GM21717 (cell line): Measurements from ENCODE around the gene PSMG4.
A peak's percentile ranks its signal among the peaks of the same experiment; 100 is the strongest.
"Not testable (repeated sequence)": the region's sequence is repeated elsewhere in the genome, so short reads cannot be mapped to it uniquely, and the experiment has no call there.

Source experiments
- ATAC-seq: cut with Tn5 transposase; IDR thresholded peaks from one replicate; pipeline ENCODE4 v1.9.1; 2021; ENCODE audit warnings: mild to moderate bottlenecking, moderate library complexity; ENCODE audit not compliant: unreplicated experiment

PSMG4 gene

DNA sequence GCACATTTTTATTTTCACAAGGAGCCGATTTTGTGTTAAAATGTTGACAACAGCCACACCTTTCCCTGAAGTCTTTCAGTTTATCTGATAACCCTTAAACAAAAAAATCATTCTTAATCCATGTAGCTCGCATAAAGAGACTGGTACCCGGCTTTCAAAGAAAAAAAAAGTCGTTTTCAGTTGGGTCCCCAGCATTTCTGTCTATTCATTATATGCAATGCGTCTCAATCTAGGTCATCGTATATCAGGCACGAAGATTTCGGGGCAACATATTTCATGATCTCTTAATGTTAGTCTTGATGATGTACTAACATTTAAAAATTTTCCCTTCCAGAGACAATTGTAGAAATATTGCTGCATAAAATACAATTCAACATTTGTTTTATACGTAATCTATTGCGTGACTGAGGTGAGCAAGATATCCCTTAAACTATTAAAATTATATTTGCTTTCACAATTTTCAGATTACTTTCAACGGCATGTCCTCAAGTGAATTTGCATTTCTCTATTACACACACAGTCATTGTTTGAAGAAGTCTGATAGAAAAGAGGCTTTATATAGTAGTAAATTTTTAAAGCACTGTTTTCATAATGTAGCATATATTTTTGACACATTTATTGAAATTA, 28.4 kb upstream of the PSMG4 start:
- ATAC-seq: no peak

DNA sequence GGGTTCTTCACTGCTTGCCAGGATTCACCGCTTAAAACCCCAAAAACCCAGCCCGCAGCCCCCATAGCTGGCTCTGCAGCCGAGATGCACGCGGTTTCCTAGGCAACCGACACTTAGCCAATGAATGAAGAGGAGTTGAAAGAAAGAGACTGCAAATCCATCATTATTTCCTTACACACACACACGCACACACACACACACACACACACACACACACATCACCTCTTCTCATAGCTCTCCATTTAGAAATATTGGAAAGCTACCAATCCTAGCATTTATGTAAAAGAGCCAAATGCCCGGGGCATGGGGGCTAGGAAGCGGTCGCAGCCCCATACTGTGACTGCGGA, 27.9 kb upstream of the PSMG4 start:
- ATAC-seq: no peak

- ATAC-seq: no peak
These were observed 27.3 kb upstream of the PSMG4 start for GRCh38 chr6:3231247-3232016.

- no peak for ATAC-seq
These were observed 26.5 kb upstream of the PSMG4 start for GRCh38 chr6:3232017-3232945.

DNA sequence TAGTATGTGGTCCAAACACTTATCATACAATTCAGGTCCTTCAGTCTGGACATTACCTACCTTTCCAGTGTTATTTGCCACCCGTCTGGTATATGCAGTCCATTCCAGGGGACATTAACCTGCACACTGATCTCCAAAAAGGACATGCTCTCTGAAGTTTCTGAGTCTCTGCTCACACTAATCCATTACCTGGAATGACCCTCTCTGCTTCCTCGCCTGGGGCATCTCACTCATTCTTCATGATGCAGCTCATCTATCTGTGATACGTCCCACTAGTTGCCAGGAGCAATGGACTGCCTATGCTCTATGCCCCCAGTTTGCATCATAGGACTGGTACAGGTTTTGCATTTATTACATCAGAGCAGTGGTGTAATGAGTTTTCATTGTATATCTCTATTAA, 25.4 kb upstream of the PSMG4 start:
- ATAC-seq: no peak

DNA sequence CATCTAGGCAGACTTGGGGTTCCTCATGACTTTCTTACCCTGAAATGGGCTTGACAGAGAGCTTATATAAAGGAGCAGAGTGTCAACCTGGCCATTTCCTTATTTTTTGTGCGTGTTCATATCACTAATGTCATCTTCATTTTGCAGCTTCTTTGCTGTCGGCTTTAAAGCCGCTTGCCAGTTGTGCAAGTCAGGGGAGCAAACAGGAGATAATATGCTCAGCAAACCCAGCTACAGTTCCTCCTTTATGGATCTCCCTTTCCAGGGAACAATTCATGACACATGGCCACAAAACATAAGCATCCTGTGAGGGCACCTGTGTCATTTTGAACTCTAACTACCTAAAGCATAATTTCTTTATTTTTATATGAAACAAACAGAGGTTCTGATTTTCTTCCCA, 24.8 kb upstream of the PSMG4 start:
- no peak for ATAC-seq

GRCh38 chr6:3235486-3235885, 23.3 kb upstream of the PSMG4 start:
- ATAC-seq: peak; percentile 58

- ATAC-seq: peak; percentile 48
These were observed 22.7 kb upstream of the PSMG4 start for GRCh38 chr6:3236005-3236404.

DNA sequence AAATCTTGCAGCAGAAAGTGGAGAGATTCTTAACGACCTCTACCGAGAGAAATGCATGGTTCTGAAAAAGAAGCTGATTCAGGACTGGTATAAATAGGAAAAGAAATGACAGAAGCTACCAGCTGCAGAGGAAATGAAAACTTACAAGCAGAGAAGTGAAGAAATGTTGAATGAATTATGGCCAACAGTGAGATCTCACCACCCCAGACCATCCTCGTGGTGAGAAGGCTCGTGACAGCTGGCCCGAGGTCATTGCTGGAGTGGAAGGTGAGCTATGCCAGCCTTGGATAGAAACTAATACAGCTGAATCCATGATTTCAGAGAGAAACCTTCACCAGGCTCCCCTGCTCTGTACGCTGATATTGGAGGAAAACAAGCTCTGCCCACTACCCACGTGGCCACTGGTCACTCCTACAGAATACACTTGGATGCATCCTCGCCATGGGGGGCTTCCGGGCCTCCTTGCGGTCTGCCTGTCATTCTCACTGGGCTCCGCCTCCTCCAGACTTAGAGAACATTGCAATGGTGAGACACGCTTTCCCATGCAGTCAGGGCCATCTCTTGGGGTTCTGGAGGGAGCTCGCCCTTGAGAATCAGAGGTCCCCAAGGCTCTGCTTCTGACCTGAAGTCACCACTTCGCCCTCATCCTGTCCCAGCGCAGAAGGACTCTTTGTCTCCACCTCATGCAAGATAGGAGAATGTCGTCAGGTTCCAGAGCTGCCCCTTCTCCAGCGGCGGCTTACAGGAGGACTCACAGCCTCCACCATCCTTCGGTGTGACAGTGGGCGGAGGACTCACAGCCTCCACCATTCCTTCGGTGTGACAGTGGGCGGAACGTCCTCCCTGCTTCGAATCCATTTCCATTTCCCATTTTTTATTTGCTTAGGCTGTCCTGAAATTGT, 20.7 kb upstream of the PSMG4 start:
- ATAC-seq: no peak

- no peak for ATAC-seq
These were observed 19.5 kb upstream of the PSMG4 start for GRCh38 chr6:3239110-3239830.

DNA sequence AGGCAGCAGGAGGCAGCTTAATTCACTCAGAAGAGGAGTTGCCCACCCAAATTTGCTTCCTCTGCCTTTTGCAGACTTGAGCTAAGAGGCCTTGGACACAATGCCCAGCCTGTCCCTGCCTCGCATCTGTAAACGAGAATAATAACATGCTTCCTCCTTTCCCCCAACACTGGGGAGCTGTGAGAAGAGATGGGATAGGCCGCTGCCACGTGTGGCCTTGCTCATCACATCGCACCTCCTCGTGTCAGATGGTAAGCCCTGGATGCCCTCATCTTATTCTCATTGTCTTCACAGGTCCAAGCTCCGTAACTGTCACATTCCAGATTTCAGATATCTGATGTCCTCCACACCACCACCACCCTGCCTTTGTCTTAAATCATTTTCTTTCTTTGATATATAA, 18.2 kb upstream of the PSMG4 start:
- ATAC-seq: no peak

- not testable (repeated sequence) for ATAC-seq
These were observed 17.0 kb upstream of the PSMG4 start for GRCh38 chr6:3241745-3242144.

GRCh38 chr6:3242768-3243167, 16.0 kb upstream of the PSMG4 start:
- no peak for ATAC-seq

DNA sequence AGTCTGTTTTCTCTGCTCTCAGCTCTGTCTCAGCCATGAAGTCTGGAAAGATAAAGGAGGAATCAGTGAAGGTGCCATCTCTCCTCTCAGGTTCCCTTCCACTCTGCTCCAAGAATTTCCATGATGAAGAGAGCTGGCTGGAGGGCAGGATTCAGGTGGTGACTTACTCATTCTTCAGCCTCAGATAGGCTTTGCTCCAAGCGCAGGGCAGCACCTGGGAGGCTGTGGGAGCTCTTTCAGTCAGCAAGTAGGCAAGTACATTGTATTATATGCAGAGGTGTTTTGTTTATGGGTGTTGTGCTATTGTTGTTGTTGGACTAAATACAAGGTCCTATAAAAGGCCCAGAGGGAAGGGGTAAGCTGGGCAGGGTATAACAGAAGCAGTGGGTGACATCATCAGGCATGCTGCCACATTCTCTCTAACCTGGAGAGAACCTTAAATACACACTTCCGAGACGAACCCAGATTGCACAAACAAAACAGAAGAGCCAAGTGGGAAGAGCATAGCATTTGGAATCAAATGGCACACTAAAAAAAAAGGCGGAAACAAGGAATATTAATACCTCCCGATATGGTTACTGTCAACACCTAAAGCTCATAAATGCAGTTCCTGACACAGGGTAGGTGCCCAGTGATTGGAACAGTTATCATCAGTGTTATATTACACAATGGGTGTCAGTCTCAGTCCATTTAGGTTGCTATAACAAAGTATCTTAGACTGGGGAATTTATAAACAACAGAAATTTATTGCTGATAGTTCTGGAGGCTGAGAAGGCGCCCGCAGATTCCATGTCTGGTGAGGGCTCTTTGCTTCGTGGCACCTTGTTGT, 14.5 kb upstream of the PSMG4 start:
- ATAC-seq: no peak

DNA sequence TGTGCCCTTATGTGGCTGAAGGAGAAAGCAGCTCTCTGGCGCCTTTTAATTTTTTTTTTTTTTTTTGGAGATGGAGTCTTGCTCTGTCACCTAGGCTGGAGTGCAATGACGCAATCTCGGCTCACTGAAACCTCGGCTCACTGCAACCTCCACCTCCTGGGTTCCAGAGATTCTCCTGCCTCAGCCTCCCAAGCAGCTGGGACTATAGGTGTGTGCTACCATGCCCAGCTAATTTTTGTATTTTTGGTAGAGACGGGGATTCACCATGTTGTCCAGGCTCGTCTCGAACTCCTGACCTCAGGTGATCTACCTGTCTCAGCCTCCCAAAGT, 13.9 kb upstream of the PSMG4 start:
- ATAC-seq: not testable (repeated sequence)

- ATAC-seq: no peak
These were observed 13.5 kb upstream of the PSMG4 start for GRCh38 chr6:3245216-3245615.

- ATAC-seq: no peak
These were observed 11.2 kb upstream of the PSMG4 start for GRCh38 chr6:3247255-3248146.

GRCh38 chr6:3249821-3250220, 8.9 kb upstream of the PSMG4 start:
- ATAC-seq: no peak
